Suprapubic skin (tissue), 4 donors: ENCODE results near the gene PODXL2. TPM values are rescaled to one million over a fixed set of nuclear protein-coding genes. Genes with fewer than 3 reads are reported as not detected.

Experiments used
- DNase-seq, 2 donors: peaks; one replicate each; pipeline ENCODE4 v3.0.0-alpha.2; 2019; ENCODE audit warnings: low spot score in 2 of 2
- H3K27ac ChIP-seq: fragments of 200-600 bp; sonication (generic); one replicate; pipeline ENCODE4 v1.5.1; 2019
- H3K27me3 ChIP-seq: fragments of 200-600 bp; sonication (generic); one replicate; pipeline ENCODE4 v1.5.1; 2019
- H3K36me3 ChIP-seq: fragments of 200-600 bp; sonication (generic); one replicate; pipeline ENCODE4 v1.5.1; 2019
- H3K4me1 ChIP-seq: fragments of 200-600 bp; sonication (generic); one replicate; pipeline ENCODE4 v1.5.1; 2019
- H3K4me3 ChIP-seq: fragments of 200-600 bp; sonication (generic); one replicate; pipeline ENCODE4 v1.5.1; 2019; ENCODE audit warnings: mild to moderate bottlenecking
- H3K9me3 ChIP-seq: fragments of 200-600 bp; sonication (generic); one replicate; pipeline ENCODE4 v1.5.1; 2019
- EP300 ChIP-seq: sonication (generic); formaldehyde crosslinking; IDR thresholded peaks from one replicate; pipeline ENCODE4 v1.6.1; 2017; ENCODE audit warnings: antibody characterized with exemption
- POLR2A ChIP-seq, 2 donors: fragments of 450-650 bp; IDR thresholded peaks; one replicate each; pipeline ENCODE4 v1.6.1; 2017; ENCODE audit warnings: antibody characterized with exemption in 2 of 2, mild to moderate bottlenecking in 2 of 2, moderate library complexity in 2 of 2
- POLR2AphosphoS5 ChIP-seq, 3 donors: sonication (generic); formaldehyde crosslinking; IDR thresholded peaks; one replicate each; pipeline ENCODE4 v1.6.1; 2017; ENCODE audit warnings: antibody characterized with exemption in 3 of 3
- WGBS: methylation state at CpG from one replicate; pipeline ENCODE4 v1.1.5; 2018; 5-methylcytosine and 5-hydroxymethylcytosine counted together
- total RNA-seq, 4 donors: library from RNA; depleted of rRNA; stranded (reverse); fragments of >200 nt; gene quantifications; one replicate each; pipeline ENCODE4 v1.1.0, GENCODE V29; 2016
- TF ChIP-seq, protein P1 (sequence below), 2 donors: fragments of 200-600 bp in 1 of 2; fragments of 450-650 bp in 1 of 2; sonication (generic) in 1 of 2; IDR thresholded peaks; one replicate each; pipeline ENCODE4 v1.5.1; 2016 to 2019; ENCODE audit warnings: antibody characterized with exemption in 2 of 2, mild to moderate bottlenecking in 1 of 2, moderate library complexity in 1 of 2

Gene PODXL2, protein sequence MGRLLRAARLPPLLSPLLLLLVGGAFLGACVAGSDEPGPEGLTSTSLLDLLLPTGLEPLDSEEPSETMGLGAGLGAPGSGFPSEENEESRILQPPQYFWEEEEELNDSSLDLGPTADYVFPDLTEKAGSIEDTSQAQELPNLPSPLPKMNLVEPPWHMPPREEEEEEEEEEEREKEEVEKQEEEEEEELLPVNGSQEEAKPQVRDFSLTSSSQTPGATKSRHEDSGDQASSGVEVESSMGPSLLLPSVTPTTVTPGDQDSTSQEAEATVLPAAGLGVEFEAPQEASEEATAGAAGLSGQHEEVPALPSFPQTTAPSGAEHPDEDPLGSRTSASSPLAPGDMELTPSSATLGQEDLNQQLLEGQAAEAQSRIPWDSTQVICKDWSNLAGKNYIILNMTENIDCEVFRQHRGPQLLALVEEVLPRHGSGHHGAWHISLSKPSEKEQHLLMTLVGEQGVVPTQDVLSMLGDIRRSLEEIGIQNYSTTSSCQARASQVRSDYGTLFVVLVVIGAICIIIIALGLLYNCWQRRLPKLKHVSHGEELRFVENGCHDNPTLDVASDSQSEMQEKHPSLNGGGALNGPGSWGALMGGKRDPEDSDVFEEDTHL
- total RNA-seq = 10 to 100 TPM in 3 of 4 donors, 1 to 10 TPM in 1; 8.0 to 15.4 (median 11.2) TPM

DNA sequence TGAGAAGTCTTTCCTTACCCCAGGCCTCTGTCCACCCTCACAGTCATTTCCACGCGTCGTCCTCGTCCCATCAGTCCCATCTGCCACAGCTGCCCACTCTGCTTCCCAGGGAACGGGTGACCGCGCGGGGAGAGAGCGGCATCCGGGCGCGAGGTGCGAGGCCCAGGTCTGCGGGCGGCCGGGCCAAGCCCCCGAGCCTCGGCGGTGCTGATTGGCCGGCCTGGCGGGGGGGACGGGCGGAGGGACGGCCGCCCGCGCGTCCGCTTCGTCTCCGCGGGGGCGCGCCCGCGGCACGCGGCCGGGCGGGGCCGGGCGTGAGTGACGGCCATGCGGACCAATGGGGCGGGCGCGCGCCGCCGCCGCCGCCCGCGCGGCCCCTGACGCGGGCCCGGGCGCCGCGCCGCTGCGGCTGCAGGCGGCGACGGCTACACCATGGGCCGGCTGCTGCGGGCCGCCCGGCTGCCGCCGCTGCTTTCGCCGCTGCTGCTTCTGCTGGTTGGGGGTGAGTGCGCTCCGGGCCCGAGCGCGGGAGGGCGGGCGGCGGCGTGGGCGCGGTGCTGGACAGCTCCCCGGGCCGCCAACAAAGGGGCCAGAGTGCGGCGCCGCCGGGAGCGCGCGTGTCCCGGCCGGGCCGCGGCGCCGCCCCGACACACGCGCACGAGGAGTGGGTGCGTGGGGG lies at the start of gene PODXL2:
PODXL2 (plus strand) TSS at position 398 of the 679 bp plus-strand sequence; CDS start at position 433, 35 bp downstream.
- Histone ChIP-seq H3K4me1 (peaks cover 12% of the 10 kb centered on the region), H3K36me3 (no peaks in the 10 kb centered on the region), H3K4me3 (peak within 1 kb of the TSS; percentile 55), H3K27me3 (no peaks in the 10 kb centered on the region), H3K27ac (no peak within 1 kb of the TSS), H3K9me3 (no peaks in the 10 kb centered on the region)
- TF ChIP-seq EP300 (no peak), POLR2AphosphoS5 (IDR thresholded peaks at IDR 0.05) (no peak), POLR2A (IDR thresholded peaks at IDR 0.05) (no peak)
- TF ChIP-seq, protein P1, sequence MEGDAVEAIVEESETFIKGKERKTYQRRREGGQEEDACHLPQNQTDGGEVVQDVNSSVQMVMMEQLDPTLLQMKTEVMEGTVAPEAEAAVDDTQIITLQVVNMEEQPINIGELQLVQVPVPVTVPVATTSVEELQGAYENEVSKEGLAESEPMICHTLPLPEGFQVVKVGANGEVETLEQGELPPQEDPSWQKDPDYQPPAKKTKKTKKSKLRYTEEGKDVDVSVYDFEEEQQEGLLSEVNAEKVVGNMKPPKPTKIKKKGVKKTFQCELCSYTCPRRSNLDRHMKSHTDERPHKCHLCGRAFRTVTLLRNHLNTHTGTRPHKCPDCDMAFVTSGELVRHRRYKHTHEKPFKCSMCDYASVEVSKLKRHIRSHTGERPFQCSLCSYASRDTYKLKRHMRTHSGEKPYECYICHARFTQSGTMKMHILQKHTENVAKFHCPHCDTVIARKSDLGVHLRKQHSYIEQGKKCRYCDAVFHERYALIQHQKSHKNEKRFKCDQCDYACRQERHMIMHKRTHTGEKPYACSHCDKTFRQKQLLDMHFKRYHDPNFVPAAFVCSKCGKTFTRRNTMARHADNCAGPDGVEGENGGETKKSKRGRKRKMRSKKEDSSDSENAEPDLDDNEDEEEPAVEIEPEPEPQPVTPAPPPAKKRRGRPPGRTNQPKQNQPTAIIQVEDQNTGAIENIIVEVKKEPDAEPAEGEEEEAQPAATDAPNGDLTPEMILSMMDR (IDR thresholded peaks at IDR 0.05) = no peak
- 21% methylated on average over 14 of the region's 105 CpGs for WGBS
- DNase-seq = no peak

DNA sequence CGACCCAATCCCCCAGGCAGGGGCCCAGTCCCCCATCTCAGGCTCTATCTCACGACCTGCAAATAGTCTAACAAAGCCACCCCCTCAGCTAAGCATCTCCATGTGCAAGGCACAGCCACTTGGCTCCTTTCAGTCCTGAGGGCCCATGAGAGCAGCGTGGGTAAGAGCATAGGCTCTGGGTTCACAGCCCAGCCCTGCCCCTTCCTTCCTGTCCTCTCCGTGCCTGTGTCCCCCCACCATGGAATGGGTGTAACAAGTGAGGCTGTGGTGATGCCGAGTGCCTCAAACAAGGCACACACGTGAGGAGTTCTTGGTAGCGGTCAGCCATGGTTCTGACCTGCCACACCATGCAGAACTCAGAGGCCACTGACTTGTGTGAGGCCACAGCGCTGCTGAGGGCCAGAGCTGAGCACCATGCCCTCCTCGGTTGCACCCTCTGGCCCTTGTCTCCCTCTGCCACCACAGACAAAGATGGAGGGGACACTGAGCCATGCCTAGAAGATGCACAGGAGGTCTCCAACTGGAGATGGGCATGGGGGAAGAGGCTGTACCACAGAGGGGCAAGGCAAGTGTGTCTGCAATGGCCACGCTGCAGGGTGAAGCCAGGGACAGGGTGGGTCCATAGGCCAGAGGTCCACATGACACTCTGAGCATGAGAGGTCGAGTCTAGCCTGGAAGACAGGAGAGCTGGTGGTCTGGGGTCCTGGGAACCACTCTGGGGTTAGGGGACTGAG lies 48.5 kb upstream of the PODXL2 start:
- peaks cover 40% of the 10 kb centered on the region for H3K36me3 ChIP-seq
- H3K4me3 ChIP-seq = no peak overlapping the region
- no peak overlapping the region for H3K27ac ChIP-seq
- TF ChIP-seq EP300 (no peak), POLR2A (IDR thresholded peaks at IDR 0.05) (no peak)
- TF ChIP-seq, protein P1 (IDR thresholded peaks at IDR 0.05) = no peak
- H3K4me1 ChIP-seq = peaks cover 18% of the 10 kb centered on the region
- no peak for DNase-seq
- H3K27me3 ChIP-seq = no peaks in the 10 kb centered on the region
- 89% methylated on average over 11 of the region's 11 CpGs for WGBS
- H3K9me3 ChIP-seq = no peaks in the 10 kb centered on the region

DNA sequence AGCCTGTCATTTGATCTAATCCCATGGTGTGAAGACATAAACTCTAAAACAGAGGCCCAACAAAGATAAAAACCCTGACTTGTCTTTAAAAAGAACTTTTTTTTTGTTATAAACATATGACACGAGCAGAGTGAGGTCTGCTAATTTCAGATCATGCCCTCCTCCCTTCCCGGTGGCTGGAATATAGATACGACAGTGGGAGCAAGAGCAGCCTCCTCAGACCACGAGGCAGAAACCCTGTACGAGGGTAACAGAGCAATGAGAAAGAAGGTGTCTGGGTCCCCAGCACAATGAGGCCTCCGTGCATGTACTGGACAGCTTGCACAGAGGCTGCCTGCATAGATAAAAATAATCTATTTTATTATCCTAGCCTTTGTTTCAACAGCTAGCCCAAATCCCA lies 44.3 kb upstream of the PODXL2 start:
- DNase-seq = no peak
- no peaks in the 10 kb centered on the region for H3K9me3 ChIP-seq
- H3K27ac ChIP-seq = no peak overlapping the region
- peaks cover 50% of the 10 kb centered on the region for H3K4me1 ChIP-seq
- H3K36me3 ChIP-seq = peaks cover 5% of the 10 kb centered on the region
- H3K27me3 ChIP-seq = no peaks in the 10 kb centered on the region
- no peak for TF ChIP-seq POLR2A (IDR thresholded peaks at IDR 0.05)
- no peak for TF ChIP-seq POLR2AphosphoS5 (IDR thresholded peaks at IDR 0.05)
- TF ChIP-seq EP300 = no peak
- TF ChIP-seq, protein P1 (IDR thresholded peaks at IDR 0.05) = no peak
- WGBS = 91% methylated on average over 6 of the region's 6 CpGs
- H3K4me3 ChIP-seq = no peak overlapping the region

DNA sequence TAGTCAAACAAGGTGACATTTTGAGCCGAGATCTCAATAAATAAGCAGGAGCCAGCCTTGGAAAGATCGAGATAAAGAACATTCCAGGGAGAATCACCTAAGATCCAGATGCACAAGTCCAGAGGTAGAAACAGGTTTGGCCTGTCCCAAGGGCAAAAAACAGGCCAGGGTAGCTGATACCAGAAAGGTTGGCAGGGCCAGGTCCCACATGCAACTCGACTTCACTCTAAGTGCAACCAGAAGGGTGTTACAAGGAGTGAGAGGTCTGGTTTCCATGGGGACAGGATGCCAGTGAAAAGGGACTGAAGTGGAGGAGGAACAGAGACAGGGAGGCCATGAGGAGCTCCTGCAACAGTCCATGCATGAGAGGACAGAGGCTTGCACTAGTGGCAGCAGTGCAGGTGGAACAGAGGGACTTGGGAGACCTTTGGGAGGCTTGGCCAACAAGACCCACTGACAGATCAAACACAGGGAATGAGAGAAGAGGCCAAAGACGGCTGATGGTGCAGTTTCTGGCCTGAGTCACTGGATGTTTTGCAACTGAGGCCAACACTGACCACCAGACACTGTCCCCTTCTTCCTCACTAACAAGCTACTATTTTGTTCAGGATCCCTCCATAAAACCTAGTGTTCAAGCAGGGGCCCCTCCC lies 43.7 kb upstream of the PODXL2 start:
- Histone ChIP-seq H3K9me3 (no peaks in the 10 kb centered on the region), H3K36me3 (no peaks in the 10 kb centered on the region), H3K4me1 (peaks cover 50% of the 10 kb centered on the region), H3K4me3 (no peak overlapping the region), H3K27ac (no peak overlapping the region), H3K27me3 (no peaks in the 10 kb centered on the region)
- WGBS = 51% methylated on average over 4 of the region's 4 CpGs
- no peak for DNase-seq
- TF ChIP-seq POLR2AphosphoS5 (IDR thresholded peaks at IDR 0.05) (no peak), POLR2A (IDR thresholded peaks at IDR 0.05) (no peak), EP300 (no peak)
- TF ChIP-seq, protein P1 (IDR thresholded peaks at IDR 0.05) = no peak
